GM12878 (cell line): Measurements from ENCODE around the gene PINK1. TPM values are rescaled to one million over a fixed set of nuclear protein-coding genes. Genes with fewer than 3 reads are reported as not detected.

Experiments used
- ATAC-seq: fragments of 200-7000 bp; cut with Tn5 transposase; 3 replicates; pipeline ENCODE4 v1.9.1; 2020; ENCODE audit warnings: mild to moderate bottlenecking, moderate library complexity
- BruUV-seq: library from RNA; stranded (reverse); fragments of 400-500 nt; replicated peaks from 2 replicates; lab custom pipeline; 2021; lab: Mats Ljungman, UMichigan
- CTCF ChIA-PET: fragments of 300-600 bp; sonication (Branson Sonifier 250); formaldehyde crosslinking; extraction: SDS; loops from one replicate; lab custom pipeline; 2021; ENCODE audit warnings: inconsistent platforms; lab: Yijun Ruan, JAX
- POLR2A ChIA-PET: fragments of 350-600 bp; formaldehyde crosslinking; extraction: SDS; loops from one replicate; lab custom pipeline; 2021; ENCODE audit warnings: inconsistent platforms; lab: Charles Lee
- RAD21 ChIA-PET: fragments of 300-600 bp; sonication (Branson Sonifier 250); formaldehyde crosslinking; loops from one replicate; lab custom pipeline; 2023; ENCODE audit warnings: antibody characterized with exemption; ENCODE audit not compliant: unreplicated experiment; lab: Charles Lee
- SMC1A ChIA-PET: fragments of 300-600 bp; sonication (Branson Sonifier 250); formaldehyde crosslinking; loops from one replicate; lab custom pipeline; 2023; ENCODE audit not compliant: unreplicated experiment, uncharacterized antibody; lab: Charles Lee
- DNase-seq: peaks from one replicate; pipeline ENCODE4 v3.0.0-alpha.2; 2011; ENCODE audit warnings: low read depth, low spot score
- FAIRE-seq: peaks from 3 replicates; lab custom pipeline; 2011; peaks lifted over from hg19 to GRCh38; lab: Jason Lieb, UNC
- H2AFZ ChIP-seq: 2 replicates; pipeline ENCODE4 v1.6.0; 2011; ENCODE audit warnings: low read depth, low read length, control low read depth; ENCODE audit not compliant: control insufficient read depth
- H3K27ac ChIP-seq: 2 replicates; pipeline ENCODE4 v1.5.1; 2011; ENCODE audit warnings: control low read depth; ENCODE audit not compliant: control insufficient read depth, insufficient read depth
- H3K27me3 ChIP-seq, 2 experiments: replicated peaks in 1 of 2; 2 replicates each; pipeline versions ENCODE4 v1.6.0 to v1.6.1; 2011; ENCODE audit warnings: low read length in 1 of 2; ENCODE audit not compliant: control insufficient read depth in 2 of 2, insufficient read depth in 2 of 2
- H3K36me3 ChIP-seq, 2 experiments: 2 replicates each; pipeline ENCODE4 v1.5.1; 2011; ENCODE audit warnings: low read length in 1 of 2; ENCODE audit not compliant: control insufficient read depth in 2 of 2, insufficient read depth in 2 of 2
- H3K4me1 ChIP-seq: 2 replicates; pipeline ENCODE4 v1.6.1; 2011; ENCODE audit warnings: mild to moderate bottlenecking, low read length, moderate library complexity, mixed read lengths; ENCODE audit not compliant: control insufficient read depth, insufficient read depth
- H3K4me2 ChIP-seq: 2 replicates; pipeline ENCODE4 v1.6.0; 2011; ENCODE audit warnings: control low read depth; ENCODE audit not compliant: control insufficient read depth, insufficient read depth
- H3K4me3 ChIP-seq: fragments of 200-600 bp; sonication (generic); 2 replicates; pipeline ENCODE4 v1.5.1; 2016
- H3K79me2 ChIP-seq: 2 replicates; pipeline ENCODE4 v1.6.0; 2011; ENCODE audit warnings: low read length; ENCODE audit not compliant: control insufficient read depth, insufficient read depth
- H3K9ac ChIP-seq: 2 replicates; pipeline ENCODE4 v1.8.0; 2011; ENCODE audit warnings: low read length, control low read depth, mixed read lengths; ENCODE audit not compliant: control insufficient read depth, insufficient read depth
- H3K9me3 ChIP-seq: replicated peaks from 3 replicates; pipeline ENCODE4 v1.5.1; 2011; ENCODE audit warnings: mild to moderate bottlenecking, low read length; ENCODE audit not compliant: control insufficient read depth, insufficient read depth
- H4K20me1 ChIP-seq: 2 replicates; pipeline ENCODE4 v1.6.0; 2011; ENCODE audit not compliant: control insufficient read depth, insufficient read depth
- HDAC6 ChIP-seq: fragments of 200-600 bp; sonication (generic); IDR thresholded peaks from one replicate; pipeline ENCODE4 v1.8.0; 2017; ENCODE audit warnings: antibody characterized with exemption; ENCODE audit not compliant: unreplicated experiment
- WGBS: methylation state at CpG from one replicate; pipeline ENCODE4 v1.1.6; 2016; ENCODE audit warnings: low lambda C conversion rate; ENCODE audit not compliant: insufficient replicate concordance, insufficient coverage; ENCODE audit errors: missing lambda C conversion rate; 5-methylcytosine and 5-hydroxymethylcytosine counted together
- in situ Hi-C: fragments of 300-500 bp; cut with MboI; formaldehyde crosslinking; loops from 9 replicates; pipeline ENCODE4 v1.14.3; 2018; ENCODE audit warnings: mixed read lengths
- intact Hi-C: fragments of 100-400 bp; cut with micrococcal nuclease; formaldehyde crosslinking; loops from one replicate; pipeline ENCODE4 v1.14.2; 2022; ENCODE audit not compliant: unreplicated experiment
- polyA plus RNA-seq, 11 experiments: library from polyadenylated mRNA; depleted of rRNA in 4 of 11; unstranded in 6 of 11; stranded (reverse) in 5 of 11; fragments of >200 nt; fragmentation: Nextera tagmentation in 4 of 11; fragmentation: Illumina TruSeq in 1 of 11; extraction: Ambion mirVana in 4 of 11; extraction: Trizol in 1 of 11; gene quantifications; 1 replicate in 1 of 11; 2 replicates in 10 of 11; pipeline versions ENCODE4 v1.2.1 to v1.2.3, GENCODE V29; 2011 to 2016; ENCODE audit warnings: inconsistent platforms in 2 of 11, missing spikeins in 2 of 11, low read depth in 1 of 11
- total RNA-seq, 4 experiments: library from RNA; depleted of rRNA in 3 of 4; stranded (reverse); fragments of >200 nt in 3 of 4; fragmentation: Illumina TruSeq in 1 of 4; extraction: Trizol in 1 of 4; gene quantifications; 2 replicates each; pipeline versions ENCODE4 v1.2.1 to v1.2.3, GENCODE V29; 2013 to 2021
- TF ChIP-seq, protein P1 (sequence below): fragments of 450-650 bp; IDR thresholded peaks from 2 replicates; pipeline ENCODE4 v1.6.1; 2017; ENCODE audit warnings: mild to moderate bottlenecking, moderate library complexity
- TF ChIP-seq, protein P2 (sequence below): fragments of 150-350 bp; IDR thresholded peaks from 2 replicates; pipeline ENCODE4 v1.6.1; 2016; ENCODE audit warnings: low read depth, low read length

The PINK1 gene
- total and polyA plus RNA-seq, 10 of the 15 experiments (the other 5 are each of a cell fraction or from before 2014, with no cell fraction given): 0.42 to 4.4 (median 1.9) TPM; not detected in 1

DNA sequence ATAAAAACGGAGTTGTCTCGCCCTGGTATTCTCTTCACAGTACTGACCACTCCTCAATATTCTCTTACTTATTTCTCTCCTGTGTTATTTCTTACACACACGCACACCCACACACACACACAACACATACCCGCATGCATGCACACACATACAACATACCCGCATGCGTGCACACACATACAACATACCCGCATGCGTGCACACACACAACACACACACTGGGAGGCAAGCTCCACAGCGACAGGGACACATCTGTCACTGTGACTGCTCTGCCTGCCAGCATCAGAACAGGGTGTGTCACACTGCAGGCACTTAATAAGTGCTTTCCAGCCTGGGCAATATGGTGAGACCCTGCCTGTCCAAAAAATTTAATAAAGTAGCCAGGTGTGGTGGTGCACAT lies 48.7 kb downstream of the PINK1 start:
- Histone ChIP-seq H4K20me1 (no peaks in the 10 kb centered on the region), H3K27me3 (peaks cover 2 to 3% of the 10 kb centered on the region in 2 experiments), H3K79me2 (no peaks in the 10 kb centered on the region), H3K4me2 (no peak overlapping the region), H3K9me3 (peaks cover 2% of the 10 kb centered on the region; the same call in 2 of the 3 replicates), H3K4me3 (no peak overlapping the region), H3K4me1 (peaks cover 7% of the 10 kb centered on the region), H3K36me3 (no peaks in the 10 kb centered on the region), H3K9ac (no peak overlapping the region), H2AFZ (no peak overlapping the region), H3K27ac (no peak overlapping the region)
- no TSS peak for BruUV-seq
- RAD21 ChIA-PET: no interaction called here
- SMC1A ChIA-PET: no interaction called here
- CTCF ChIA-PET: no interaction called here
- intact Hi-C loops: no loop called here
- in situ Hi-C loops: no loop called here
- no peak for TF ChIP-seq HDAC6
- TF ChIP-seq, protein P1, sequence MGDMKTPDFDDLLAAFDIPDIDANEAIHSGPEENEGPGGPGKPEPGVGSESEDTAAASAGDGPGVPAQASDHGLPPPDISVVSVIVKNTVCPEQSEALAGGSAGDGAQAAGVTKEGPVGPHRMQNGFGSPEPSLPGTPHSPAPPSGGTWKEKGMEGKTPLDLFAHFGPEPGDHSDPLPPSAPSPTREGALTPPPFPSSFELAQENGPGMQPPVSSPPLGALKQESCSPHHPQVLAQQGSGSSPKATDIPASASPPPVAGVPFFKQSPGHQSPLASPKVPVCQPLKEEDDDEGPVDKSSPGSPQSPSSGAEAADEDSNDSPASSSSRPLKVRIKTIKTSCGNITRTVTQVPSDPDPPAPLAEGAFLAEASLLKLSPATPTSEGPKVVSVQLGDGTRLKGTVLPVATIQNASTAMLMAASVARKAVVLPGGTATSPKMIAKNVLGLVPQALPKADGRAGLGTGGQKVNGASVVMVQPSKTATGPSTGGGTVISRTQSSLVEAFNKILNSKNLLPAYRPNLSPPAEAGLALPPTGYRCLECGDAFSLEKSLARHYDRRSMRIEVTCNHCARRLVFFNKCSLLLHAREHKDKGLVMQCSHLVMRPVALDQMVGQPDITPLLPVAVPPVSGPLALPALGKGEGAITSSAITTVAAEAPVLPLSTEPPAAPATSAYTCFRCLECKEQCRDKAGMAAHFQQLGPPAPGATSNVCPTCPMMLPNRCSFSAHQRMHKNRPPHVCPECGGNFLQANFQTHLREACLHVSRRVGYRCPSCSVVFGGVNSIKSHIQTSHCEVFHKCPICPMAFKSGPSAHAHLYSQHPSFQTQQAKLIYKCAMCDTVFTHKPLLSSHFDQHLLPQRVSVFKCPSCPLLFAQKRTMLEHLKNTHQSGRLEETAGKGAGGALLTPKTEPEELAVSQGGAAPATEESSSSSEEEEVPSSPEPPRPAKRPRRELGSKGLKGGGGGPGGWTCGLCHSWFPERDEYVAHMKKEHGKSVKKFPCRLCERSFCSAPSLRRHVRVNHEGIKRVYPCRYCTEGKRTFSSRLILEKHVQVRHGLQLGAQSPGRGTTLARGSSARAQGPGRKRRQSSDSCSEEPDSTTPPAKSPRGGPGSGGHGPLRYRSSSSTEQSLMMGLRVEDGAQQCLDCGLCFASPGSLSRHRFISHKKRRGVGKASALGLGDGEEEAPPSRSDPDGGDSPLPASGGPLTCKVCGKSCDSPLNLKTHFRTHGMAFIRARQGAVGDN: no peak
- TF ChIP-seq, protein P2, sequence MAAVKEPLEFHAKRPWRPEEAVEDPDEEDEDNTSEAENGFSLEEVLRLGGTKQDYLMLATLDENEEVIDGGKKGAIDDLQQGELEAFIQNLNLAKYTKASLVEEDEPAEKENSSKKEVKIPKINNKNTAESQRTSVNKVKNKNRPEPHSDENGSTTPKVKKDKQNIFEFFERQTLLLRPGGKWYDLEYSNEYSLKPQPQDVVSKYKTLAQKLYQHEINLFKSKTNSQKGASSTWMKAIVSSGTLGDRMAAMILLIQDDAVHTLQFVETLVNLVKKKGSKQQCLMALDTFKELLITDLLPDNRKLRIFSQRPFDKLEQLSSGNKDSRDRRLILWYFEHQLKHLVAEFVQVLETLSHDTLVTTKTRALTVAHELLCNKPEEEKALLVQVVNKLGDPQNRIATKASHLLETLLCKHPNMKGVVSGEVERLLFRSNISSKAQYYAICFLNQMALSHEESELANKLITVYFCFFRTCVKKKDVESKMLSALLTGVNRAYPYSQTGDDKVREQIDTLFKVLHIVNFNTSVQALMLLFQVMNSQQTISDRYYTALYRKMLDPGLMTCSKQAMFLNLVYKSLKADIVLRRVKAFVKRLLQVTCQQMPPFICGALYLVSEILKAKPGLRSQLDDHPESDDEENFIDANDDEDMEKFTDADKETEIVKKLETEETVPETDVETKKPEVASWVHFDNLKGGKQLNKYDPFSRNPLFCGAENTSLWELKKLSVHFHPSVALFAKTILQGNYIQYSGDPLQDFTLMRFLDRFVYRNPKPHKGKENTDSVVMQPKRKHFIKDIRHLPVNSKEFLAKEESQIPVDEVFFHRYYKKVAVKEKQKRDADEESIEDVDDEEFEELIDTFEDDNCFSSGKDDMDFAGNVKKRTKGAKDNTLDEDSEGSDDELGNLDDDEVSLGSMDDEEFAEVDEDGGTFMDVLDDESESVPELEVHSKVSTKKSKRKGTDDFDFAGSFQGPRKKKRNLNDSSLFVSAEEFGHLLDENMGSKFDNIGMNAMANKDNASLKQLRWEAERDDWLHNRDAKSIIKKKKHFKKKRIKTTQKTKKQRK: no peak
- no peak for FAIRE-seq
- 59% methylated on average over 9 of the region's 9 CpGs for WGBS
- POLR2A ChIA-PET: no interaction called here
- DNase-seq: no peak
- ATAC-seq: no peak
